GM23338 (cell line): ENCODE results near the gene DYSF. TPM values are rescaled to one million over a fixed set of nuclear protein-coding genes. Genes with fewer than 3 reads are reported as not detected.

Experiments
- ATAC-seq: fragments of 200-7000 bp; cut with Tn5 transposase; 3 replicates; pipeline ENCODE4 v1.9.1; 2020
- DNase-seq: peaks from one replicate; pipeline ENCODE4 v3.0.0-alpha.2; 2015; ENCODE audit warnings: low spot score
- H2AFZ ChIP-seq: fragments of 200-600 bp; sonication (generic); 2 replicates; pipeline ENCODE4 v1.8.0; 2016; ENCODE audit warnings: antibody characterized with exemption, mild to moderate bottlenecking, moderate library complexity
- H3F3A ChIP-seq: fragments of 200-600 bp; sonication (generic); replicated peaks from 2 replicates; pipeline ENCODE4 v1.8.0; 2017; ENCODE audit warnings: antibody characterized with exemption, mixed run types, low read depth
- H3K27ac ChIP-seq: fragments of 200-600 bp; sonication (generic); 2 replicates; pipeline ENCODE4 v1.6.1; 2016; ENCODE audit warnings: low read depth
- H3K27me3 ChIP-seq: fragments of 200-600 bp; sonication (generic); 2 replicates; pipeline ENCODE4 v1.8.0; 2016; ENCODE audit warnings: mild to moderate bottlenecking, mixed run types, moderate library complexity; ENCODE audit not compliant: insufficient read depth
- H3K36me3 ChIP-seq: fragments of 200-600 bp; sonication (generic); 2 replicates; pipeline ENCODE4 v1.8.0; 2016; ENCODE audit warnings: mild to moderate bottlenecking; ENCODE audit not compliant: insufficient read depth
- H3K4me1 ChIP-seq: fragments of 200-600 bp; sonication (generic); 2 replicates; pipeline ENCODE4 v1.8.0; 2016; ENCODE audit warnings: mild to moderate bottlenecking, moderate library complexity; ENCODE audit not compliant: insufficient read depth
- H3K4me2 ChIP-seq: fragments of 200-600 bp; sonication (generic); 2 replicates; pipeline ENCODE4 v1.7.1; 2017; ENCODE audit warnings: mixed run types
- H3K4me3 ChIP-seq: fragments of 200-600 bp; sonication (generic); 2 replicates; pipeline ENCODE4 v1.6.1; 2016; ENCODE audit warnings: mixed run types
- H3K79me2 ChIP-seq: fragments of 200-600 bp; sonication (generic); replicated peaks from 2 replicates; pipeline ENCODE4 v1.8.0; 2017; ENCODE audit warnings: mild to moderate bottlenecking; ENCODE audit not compliant: insufficient read depth
- H3K9me2 ChIP-seq: fragments of 200-600 bp; sonication (generic); 2 replicates; pipeline ENCODE4 v1.8.0; 2017; ENCODE audit not compliant: insufficient read depth
- H4K20me1 ChIP-seq: fragments of 200-600 bp; sonication (generic); replicated peaks from 2 replicates; pipeline ENCODE4 v1.8.0; 2017; ENCODE audit warnings: mild to moderate bottlenecking; ENCODE audit not compliant: insufficient read depth
- H3K27ac Mint-ChIP-seq: 2 replicates; pipeline ENCODE4 v1.8.0; 2020; ENCODE audit warnings: inconsistent platforms, mild to moderate bottlenecking, moderate library complexity, mixed read lengths
- H3K27me3 Mint-ChIP-seq: 3 replicates; pipeline ENCODE4 v1.8.0; 2022; ENCODE audit warnings: low read depth, mild to moderate bottlenecking, moderate library complexity, mixed read lengths, inconsistent platforms; ENCODE audit not compliant: insufficient read depth, poor library complexity
- H3K36me3 Mint-ChIP-seq: 3 replicates; pipeline ENCODE4 v1.8.0; 2021; ENCODE audit warnings: low read depth, mild to moderate bottlenecking, inconsistent platforms, moderate library complexity, mixed read lengths
- H3K4me1 Mint-ChIP-seq: 3 replicates; pipeline ENCODE4 v1.8.0; 2020; ENCODE audit warnings: mild to moderate bottlenecking, inconsistent platforms, mixed read lengths
- H3K4me3 Mint-ChIP-seq: 3 replicates; pipeline ENCODE4 v1.8.0; 2021; ENCODE audit warnings: moderate library complexity, mild to moderate bottlenecking, inconsistent platforms, mixed read lengths
- H3K9me3 Mint-ChIP-seq: 3 replicates; pipeline ENCODE4 v1.8.0; 2020; ENCODE audit warnings: moderate library complexity, mild to moderate bottlenecking, inconsistent platforms, mixed read lengths
- CREB1 ChIP-seq: fragments of 250-450 bp; sonication (Bioruptor Pico); IDR thresholded peaks from 2 replicates; pipeline ENCODE4 v1.5.0; 2020; ENCODE audit warnings: low read depth, mild to moderate bottlenecking, moderate library complexity
- EZH2 ChIP-seq: fragments of 200-600 bp; sonication (generic); IDR thresholded peaks from one replicate; pipeline ENCODE4 v1.8.0; 2017; ENCODE audit warnings: antibody characterized with exemption, mild to moderate bottlenecking, low read depth; ENCODE audit not compliant: unreplicated experiment
- EZH2phosphoT487 ChIP-seq: fragments of 200-600 bp; sonication (generic); IDR thresholded peaks from one replicate; pipeline ENCODE4 v1.8.1; 2018; ENCODE audit warnings: antibody characterized with exemption; ENCODE audit not compliant: unreplicated experiment
- JUNB ChIP-seq: IDR thresholded peaks from one replicate; pipeline ENCODE4 v1.6.1; 2016; ENCODE audit warnings: antibody characterized with exemption; ENCODE audit not compliant: unreplicated experiment
- NANOG ChIP-seq: IDR thresholded peaks from 2 replicates; pipeline ENCODE4 v1.6.1; 2016; ENCODE audit warnings: antibody characterized with exemption, borderline replicate concordance
- POLR2AphosphoS5 ChIP-seq: IDR thresholded peaks from 2 replicates; pipeline ENCODE4 v1.6.1; 2016; ENCODE audit warnings: antibody characterized with exemption, low read depth
- STAT1 ChIP-seq: IDR thresholded peaks from one replicate; pipeline ENCODE4 v1.6.1; 2016; ENCODE audit warnings: antibody characterized with exemption; ENCODE audit not compliant: unreplicated experiment
- ZNF114 ChIP-seq: fragments of 250-450 bp; sonication (Bioruptor Pico); IDR thresholded peaks from 2 replicates; pipeline ENCODE4 v1.5.0; 2020; ENCODE audit warnings: mild to moderate bottlenecking, moderate library complexity
- ZNF331 ChIP-seq: fragments of 250-450 bp; sonication (Bioruptor Pico); IDR thresholded peaks from 2 replicates; pipeline ENCODE4 v1.5.0; 2020; ENCODE audit warnings: low read depth, mild to moderate bottlenecking, moderate library complexity
- polyA plus RNA-seq: library from polyadenylated mRNA; unstranded; fragments of >200 nt; fragmentation: Nextera tagmentation; extraction: Ambion mirVana; gene quantifications from 2 replicates; pipeline ENCODE4 v1.2.1, GENCODE V29; 2016
- total RNA-seq: library from RNA; depleted of rRNA; stranded (reverse); fragments of >200 nt; shearing (Covaris generic); gene quantifications from 2 replicates; pipeline ENCODE4 v1.2.3, GENCODE V29; 2014
- TF ChIP-seq, protein P1 (sequence below): IDR thresholded peaks from 2 replicates; pipeline ENCODE4 v1.6.1; 2016; ENCODE audit warnings: antibody characterized with exemption
- TF ChIP-seq, protein P2 (sequence below): IDR thresholded peaks from one replicate; pipeline ENCODE4 v1.6.1; 2018; ENCODE audit warnings: antibody characterized with exemption; ENCODE audit not compliant: unreplicated experiment
- TF ChIP-seq, protein P3 (sequence below), 2 experiments: fragments of 200-600 bp in 1 of 2; sonication (generic) in 1 of 2; conservative IDR thresholded peaks; 2 replicates each; pipeline versions ENCODE4 v1.5.1 to v1.6.1; 2016 to 2017; ENCODE audit warnings: antibody characterized with exemption in 2 of 2, low read depth in 2 of 2, mild to moderate bottlenecking in 2 of 2, moderate library complexity in 1 of 2
- TF ChIP-seq, protein P4 (sequence below): fragments of 250-450 bp; sonication (Bioruptor Pico); IDR thresholded peaks from 2 replicates; pipeline ENCODE4 v1.5.0; 2020; ENCODE audit warnings: mild to moderate bottlenecking, moderate library complexity

DYSF gene
- total and polyA plus RNA-seq, 2 experiments from 2014 or later = 7.3 to 21.3 TPM

DNA sequence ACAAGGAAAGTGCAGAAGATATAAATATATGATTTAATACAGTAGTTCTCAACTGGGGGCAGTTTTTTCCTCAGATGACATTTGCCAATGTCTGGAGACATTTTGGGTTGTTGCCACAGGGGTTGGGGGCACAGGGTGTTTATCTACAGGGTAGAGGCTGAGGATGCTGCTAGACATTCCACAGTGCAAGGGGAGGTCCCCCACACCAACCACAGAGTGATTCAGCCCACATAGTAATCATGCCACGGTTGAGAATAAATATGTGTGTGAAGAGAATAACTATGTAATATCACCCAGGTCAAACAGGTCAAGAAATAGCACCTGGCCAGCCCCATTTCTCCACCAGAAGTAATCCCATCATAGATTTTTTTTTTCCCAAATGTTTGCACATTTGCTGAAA is 17.9 kb downstream of the DYSF start:
- Histone ChIP-seq H3K9me2 (no peaks in the 10 kb centered on the region), H4K20me1 (peaks cover 5% of the 10 kb centered on the region), H3K36me3 (no peaks in the 10 kb centered on the region), H3F3A (no peaks in the 10 kb centered on the region), H3K79me2 (no peaks in the 10 kb centered on the region), H3K4me3 (no peak overlapping the region), H3K27me3 (peaks cover 29% of the 10 kb centered on the region), H3K4me2 (no peak overlapping the region), H2AFZ (no peak overlapping the region), H3K4me1 (0 out of 2 replicates have a peak, but pooled peaks cover 5% of the 10 kb centered on the region), H3K27ac (no peak overlapping the region)
- Mint-ChIP-seq H3K9me3 (no peaks in the 10 kb centered on the region), H3K4me1 (peaks cover 21% of the 10 kb centered on the region), H3K4me3 (no peak overlapping the region), H3K27me3 (peaks cover 18% of the 10 kb centered on the region), H3K36me3 (0 out of 3 replicates have a peak, but pooled peaks cover 3% of the 10 kb centered on the region), H3K27ac (no peak overlapping the region)
- no peak for DNase-seq
- TF ChIP-seq EZH2 (no peak), POLR2AphosphoS5 (no peak), EZH2phosphoT487 (no peak), STAT1 (no peak), CREB1 (CRISPR knock-in tag) (no peak), JUNB (no peak), ZNF331 (CRISPR knock-in tag) (no peak), ZNF114 (CRISPR knock-in tag) (no peak), NANOG (no peak)
- TF ChIP-seq, protein P1, sequence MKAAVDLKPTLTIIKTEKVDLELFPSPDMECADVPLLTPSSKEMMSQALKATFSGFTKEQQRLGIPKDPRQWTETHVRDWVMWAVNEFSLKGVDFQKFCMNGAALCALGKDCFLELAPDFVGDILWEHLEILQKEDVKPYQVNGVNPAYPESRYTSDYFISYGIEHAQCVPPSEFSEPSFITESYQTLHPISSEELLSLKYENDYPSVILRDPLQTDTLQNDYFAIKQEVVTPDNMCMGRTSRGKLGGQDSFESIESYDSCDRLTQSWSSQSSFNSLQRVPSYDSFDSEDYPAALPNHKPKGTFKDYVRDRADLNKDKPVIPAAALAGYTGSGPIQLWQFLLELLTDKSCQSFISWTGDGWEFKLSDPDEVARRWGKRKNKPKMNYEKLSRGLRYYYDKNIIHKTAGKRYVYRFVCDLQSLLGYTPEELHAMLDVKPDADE = no peak
- TF ChIP-seq, protein P2, sequence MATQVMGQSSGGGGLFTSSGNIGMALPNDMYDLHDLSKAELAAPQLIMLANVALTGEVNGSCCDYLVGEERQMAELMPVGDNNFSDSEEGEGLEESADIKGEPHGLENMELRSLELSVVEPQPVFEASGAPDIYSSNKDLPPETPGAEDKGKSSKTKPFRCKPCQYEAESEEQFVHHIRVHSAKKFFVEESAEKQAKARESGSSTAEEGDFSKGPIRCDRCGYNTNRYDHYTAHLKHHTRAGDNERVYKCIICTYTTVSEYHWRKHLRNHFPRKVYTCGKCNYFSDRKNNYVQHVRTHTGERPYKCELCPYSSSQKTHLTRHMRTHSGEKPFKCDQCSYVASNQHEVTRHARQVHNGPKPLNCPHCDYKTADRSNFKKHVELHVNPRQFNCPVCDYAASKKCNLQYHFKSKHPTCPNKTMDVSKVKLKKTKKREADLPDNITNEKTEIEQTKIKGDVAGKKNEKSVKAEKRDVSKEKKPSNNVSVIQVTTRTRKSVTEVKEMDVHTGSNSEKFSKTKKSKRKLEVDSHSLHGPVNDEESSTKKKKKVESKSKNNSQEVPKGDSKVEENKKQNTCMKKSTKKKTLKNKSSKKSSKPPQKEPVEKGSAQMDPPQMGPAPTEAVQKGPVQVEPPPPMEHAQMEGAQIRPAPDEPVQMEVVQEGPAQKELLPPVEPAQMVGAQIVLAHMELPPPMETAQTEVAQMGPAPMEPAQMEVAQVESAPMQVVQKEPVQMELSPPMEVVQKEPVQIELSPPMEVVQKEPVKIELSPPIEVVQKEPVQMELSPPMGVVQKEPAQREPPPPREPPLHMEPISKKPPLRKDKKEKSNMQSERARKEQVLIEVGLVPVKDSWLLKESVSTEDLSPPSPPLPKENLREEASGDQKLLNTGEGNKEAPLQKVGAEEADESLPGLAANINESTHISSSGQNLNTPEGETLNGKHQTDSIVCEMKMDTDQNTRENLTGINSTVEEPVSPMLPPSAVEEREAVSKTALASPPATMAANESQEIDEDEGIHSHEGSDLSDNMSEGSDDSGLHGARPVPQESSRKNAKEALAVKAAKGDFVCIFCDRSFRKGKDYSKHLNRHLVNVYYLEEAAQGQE = no peak
- TF ChIP-seq, protein P3, sequence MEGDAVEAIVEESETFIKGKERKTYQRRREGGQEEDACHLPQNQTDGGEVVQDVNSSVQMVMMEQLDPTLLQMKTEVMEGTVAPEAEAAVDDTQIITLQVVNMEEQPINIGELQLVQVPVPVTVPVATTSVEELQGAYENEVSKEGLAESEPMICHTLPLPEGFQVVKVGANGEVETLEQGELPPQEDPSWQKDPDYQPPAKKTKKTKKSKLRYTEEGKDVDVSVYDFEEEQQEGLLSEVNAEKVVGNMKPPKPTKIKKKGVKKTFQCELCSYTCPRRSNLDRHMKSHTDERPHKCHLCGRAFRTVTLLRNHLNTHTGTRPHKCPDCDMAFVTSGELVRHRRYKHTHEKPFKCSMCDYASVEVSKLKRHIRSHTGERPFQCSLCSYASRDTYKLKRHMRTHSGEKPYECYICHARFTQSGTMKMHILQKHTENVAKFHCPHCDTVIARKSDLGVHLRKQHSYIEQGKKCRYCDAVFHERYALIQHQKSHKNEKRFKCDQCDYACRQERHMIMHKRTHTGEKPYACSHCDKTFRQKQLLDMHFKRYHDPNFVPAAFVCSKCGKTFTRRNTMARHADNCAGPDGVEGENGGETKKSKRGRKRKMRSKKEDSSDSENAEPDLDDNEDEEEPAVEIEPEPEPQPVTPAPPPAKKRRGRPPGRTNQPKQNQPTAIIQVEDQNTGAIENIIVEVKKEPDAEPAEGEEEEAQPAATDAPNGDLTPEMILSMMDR (conservative IDR thresholded peaks at IDR 0.05; ENCODE audit: low read depth in 2 of 2) = no peak
- TF ChIP-seq, protein P4, sequence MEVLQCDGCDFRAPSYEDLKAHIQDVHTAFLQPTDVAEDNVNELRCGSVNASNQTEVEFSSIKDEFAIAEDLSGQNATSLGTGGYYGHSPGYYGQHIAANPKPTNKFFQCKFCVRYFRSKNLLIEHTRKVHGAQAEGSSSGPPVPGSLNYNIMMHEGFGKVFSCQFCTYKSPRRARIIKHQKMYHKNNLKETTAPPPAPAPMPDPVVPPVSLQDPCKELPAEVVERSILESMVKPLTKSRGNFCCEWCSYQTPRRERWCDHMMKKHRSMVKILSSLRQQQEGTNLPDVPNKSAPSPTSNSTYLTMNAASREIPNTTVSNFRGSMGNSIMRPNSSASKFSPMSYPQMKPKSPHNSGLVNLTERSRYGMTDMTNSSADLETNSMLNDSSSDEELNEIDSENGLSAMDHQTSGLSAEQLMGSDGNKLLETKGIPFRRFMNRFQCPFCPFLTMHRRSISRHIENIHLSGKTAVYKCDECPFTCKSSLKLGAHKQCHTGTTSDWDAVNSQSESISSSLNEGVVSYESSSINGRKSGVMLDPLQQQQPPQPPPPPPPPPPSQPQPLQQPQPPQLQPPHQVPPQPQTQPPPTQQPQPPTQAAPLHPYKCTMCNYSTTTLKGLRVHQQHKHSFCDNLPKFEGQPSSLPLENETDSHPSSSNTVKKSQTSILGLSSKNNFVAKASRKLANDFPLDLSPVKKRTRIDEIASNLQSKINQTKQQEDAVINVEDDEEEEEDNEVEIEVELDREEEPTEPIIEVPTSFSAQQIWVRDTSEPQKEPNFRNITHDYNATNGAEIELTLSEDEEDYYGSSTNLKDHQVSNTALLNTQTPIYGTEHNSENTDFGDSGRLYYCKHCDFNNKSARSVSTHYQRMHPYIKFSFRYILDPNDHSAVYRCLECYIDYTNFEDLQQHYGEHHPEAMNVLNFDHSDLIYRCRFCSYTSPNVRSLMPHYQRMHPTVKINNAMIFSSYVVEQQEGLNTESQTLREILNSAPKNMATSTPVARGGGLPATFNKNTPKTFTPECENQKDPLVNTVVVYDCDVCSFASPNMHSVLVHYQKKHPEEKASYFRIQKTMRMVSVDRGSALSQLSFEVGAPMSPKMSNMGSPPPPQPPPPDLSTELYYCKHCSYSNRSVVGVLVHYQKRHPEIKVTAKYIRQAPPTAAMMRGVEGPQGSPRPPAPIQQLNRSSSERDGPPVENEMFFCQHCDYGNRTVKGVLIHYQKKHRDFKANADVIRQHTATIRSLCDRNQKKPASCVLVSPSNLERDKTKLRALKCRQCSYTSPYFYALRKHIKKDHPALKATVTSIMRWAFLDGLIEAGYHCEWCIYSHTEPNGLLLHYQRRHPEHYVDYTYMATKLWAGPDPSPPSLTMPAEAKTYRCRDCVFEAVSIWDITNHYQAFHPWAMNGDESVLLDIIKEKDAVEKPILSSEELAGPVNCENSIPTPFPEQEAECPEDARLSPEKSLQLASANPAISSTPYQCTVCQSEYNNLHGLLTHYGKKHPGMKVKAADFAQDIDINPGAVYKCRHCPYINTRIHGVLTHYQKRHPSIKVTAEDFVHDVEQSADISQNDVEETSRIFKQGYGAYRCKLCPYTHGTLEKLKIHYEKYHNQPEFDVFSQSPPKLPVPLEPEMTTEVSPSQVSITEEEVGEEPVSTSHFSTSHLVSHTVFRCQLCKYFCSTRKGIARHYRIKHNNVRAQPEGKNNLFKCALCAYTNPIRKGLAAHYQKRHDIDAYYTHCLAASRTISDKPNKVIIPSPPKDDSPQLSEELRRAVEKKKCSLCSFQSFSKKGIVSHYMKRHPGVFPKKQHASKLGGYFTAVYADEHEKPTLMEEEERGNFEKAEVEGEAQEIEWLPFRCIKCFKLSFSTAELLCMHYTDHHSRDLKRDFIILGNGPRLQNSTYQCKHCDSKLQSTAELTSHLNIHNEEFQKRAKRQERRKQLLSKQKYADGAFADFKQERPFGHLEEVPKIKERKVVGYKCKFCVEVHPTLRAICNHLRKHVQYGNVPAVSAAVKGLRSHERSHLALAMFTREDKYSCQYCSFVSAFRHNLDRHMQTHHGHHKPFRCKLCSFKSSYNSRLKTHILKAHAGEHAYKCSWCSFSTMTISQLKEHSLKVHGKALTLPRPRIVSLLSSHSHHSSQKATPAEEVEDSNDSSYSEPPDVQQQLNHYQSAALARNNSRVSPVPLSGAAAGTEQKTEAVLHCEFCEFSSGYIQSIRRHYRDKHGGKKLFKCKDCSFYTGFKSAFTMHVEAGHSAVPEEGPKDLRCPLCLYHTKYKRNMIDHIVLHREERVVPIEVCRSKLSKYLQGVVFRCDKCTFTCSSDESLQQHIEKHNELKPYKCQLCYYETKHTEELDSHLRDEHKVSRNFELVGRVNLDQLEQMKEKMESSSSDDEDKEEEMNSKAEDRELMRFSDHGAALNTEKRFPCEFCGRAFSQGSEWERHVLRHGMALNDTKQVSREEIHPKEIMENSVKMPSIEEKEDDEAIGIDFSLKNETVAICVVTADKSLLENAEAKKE (CRISPR knock-in tag) = no peak
- no peak for ATAC-seq
